Measurements from ENCODE around the gene DERL3. TPM values are rescaled to one million over a fixed set of nuclear protein-coding genes. Genes with fewer than 3 reads are reported as not detected.
"Not testable (repeated sequence)": the region's sequence is repeated elsewhere in the genome, so short reads cannot be mapped to it uniquely, and the experiment has no call there.

The DERL3 gene
- total RNA-seq, 1 experiment from 2014 or later, result 1.0 TPM

GRCh38 chr22:23868580-23868979 lies 29.8 kb upstream of the DERL3 start:
- Histone ChIP-seq H3K9me3 (ENCODE audit: control insufficient read depth, insufficient read depth, low read depth, low read length) (no peaks in the 10 kb centered on the region), H3K36me3 (ENCODE audit: control insufficient read depth, insufficient read depth, low read length) (no peaks in the 10 kb centered on the region), H3K27me3 (ENCODE audit: control insufficient read depth, insufficient read depth, low read length) (no peaks in the 10 kb centered on the region), H3K27ac (ENCODE audit: low read length) (no peak overlapping the region), H3K4me1 (ENCODE audit: control insufficient read depth, insufficient read depth, low read length) (no peaks in the 10 kb centered on the region), H3K4me3 (ENCODE audit: low read depth in 2 of 2, low read length in 2 of 2) (no peak overlapping the region)
- intact Hi-C loops (cut with micrococcal nuclease; ENCODE audit: unreplicated experiment), result no loop called here
- in situ Hi-C loops (cut with HindIII; ENCODE audit: low pct_unique_long_range_greater_than_20kb, low sequenced_read_pairs), result no loop called here
- DNase-seq (ENCODE audit: low read depth, low spot score), result no peak
- ChIA-PET CTCF (no interaction called here), POLR2A (no interaction called here)
- no TSS peak for BruUV-seq (replicated peaks)
- no peak for ATAC-seq
- TF ChIP-seq TCF7L2 (IDR thresholded peaks at IDR 0.05; ENCODE audit: low read depth, low read length), result no peak
- no peak for TF ChIP-seq SIN3A (IDR thresholded peaks at IDR 0.05; ENCODE audit: borderline replicate concordance, insufficient read depth, low read depth, low read length)
- TF ChIP-seq REST (IDR thresholded peaks at IDR 0.05; ENCODE audit: insufficient read depth in 1 of 2, low read depth in 2 of 2, low read length in 1 of 2), result no peak
- TF ChIP-seq CTCF (IDR thresholded peaks at IDR 0.05), result no peak
- no peak for TF ChIP-seq POLR2AphosphoS5 (IDR thresholded peaks at IDR 0.05; ENCODE audit: low read depth, low read length)

- H3K36me3 ChIP-seq (ENCODE audit: control insufficient read depth, insufficient read depth, low read length); DNase-seq (ENCODE audit: low read depth, low spot score); in situ Hi-C loops (cut with HindIII; ENCODE audit: low pct_unique_long_range_greater_than_20kb, low sequenced_read_pairs); H3K27me3 ChIP-seq (ENCODE audit: control insufficient read depth, insufficient read depth, low read length); POLR2A ChIA-PET; H3K27ac ChIP-seq (ENCODE audit: low read length); intact Hi-C loops (cut with micrococcal nuclease; ENCODE audit: unreplicated experiment); H3K4me3 ChIP-seq (ENCODE audit: low read depth in 2 of 2, low read length in 2 of 2); H3K4me1 ChIP-seq (ENCODE audit: control insufficient read depth, insufficient read depth, low read length); ATAC-seq; H3K9me3 ChIP-seq (ENCODE audit: control insufficient read depth, insufficient read depth, low read depth, low read length); BruUV-seq (replicated peaks); CTCF ChIA-PET: not testable (repeated sequence)
Observed at GRCh38 chr22:23864499-23865154, 25.8 kb upstream of the DERL3 start.

DNA sequence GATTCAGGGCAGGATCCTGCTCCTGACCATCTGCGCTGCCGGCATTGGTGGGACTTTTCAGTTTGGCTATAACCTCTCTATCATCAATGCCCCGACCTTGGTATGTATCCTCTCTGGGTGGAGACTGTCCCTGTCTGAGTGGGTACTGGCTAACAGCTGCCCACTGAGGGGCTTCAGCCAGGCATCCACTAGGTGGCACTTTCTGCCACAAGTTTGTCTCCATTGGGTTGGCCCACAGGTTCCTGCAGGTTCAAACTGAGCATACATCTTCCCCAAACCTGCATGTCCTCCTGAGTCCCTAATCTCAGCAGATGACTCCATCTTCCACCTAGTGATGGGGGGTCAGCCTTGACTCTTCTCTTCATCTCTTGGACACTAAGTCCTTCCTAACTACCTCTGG lies 23.3 kb upstream of the DERL3 start:
- intact Hi-C loops (cut with micrococcal nuclease; ENCODE audit: unreplicated experiment), result no loop called here

DNA sequence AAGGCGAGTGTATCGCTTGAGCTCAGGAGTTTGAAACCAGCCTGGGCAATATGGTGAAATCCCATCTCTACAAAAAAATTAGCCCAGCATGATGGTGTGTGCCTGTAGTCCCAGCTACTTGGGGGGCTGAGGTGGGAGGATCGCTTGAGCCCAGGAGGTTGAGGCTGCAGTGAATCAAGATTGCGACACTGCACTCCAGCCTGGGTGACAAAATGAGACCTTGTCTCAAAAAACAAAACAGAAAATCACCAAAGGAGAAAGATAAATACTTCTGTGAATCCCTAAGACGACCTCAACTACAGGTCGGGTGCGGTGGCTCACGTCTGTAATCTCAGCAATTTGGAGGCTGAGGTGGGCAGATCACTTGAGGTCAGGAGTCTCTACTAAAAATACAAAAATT lies 21.4 kb upstream of the DERL3 start:
- H3K4me3 ChIP-seq (ENCODE audit: low read depth in 2 of 2, low read length in 2 of 2); POLR2A ChIA-PET; in situ Hi-C loops (cut with HindIII; ENCODE audit: low pct_unique_long_range_greater_than_20kb, low sequenced_read_pairs); H3K27ac ChIP-seq (ENCODE audit: low read length); intact Hi-C loops (cut with micrococcal nuclease; ENCODE audit: unreplicated experiment); DNase-seq (ENCODE audit: low read depth, low spot score); H3K36me3 ChIP-seq (ENCODE audit: control insufficient read depth, insufficient read depth, low read length); BruUV-seq (replicated peaks); H3K9me3 ChIP-seq (ENCODE audit: control insufficient read depth, insufficient read depth, low read depth, low read length); H3K27me3 ChIP-seq (ENCODE audit: control insufficient read depth, insufficient read depth, low read length); ATAC-seq; H3K4me1 ChIP-seq (ENCODE audit: control insufficient read depth, insufficient read depth, low read length): not testable (repeated sequence)
- CTCF ChIA-PET, result interaction anchor here (0.6 to 0.7 kb wide), 2 partner anchors 14 to 29 kb away, joined by 3 to 5 read pairs; no protein-coding TSS in a partner anchor

More for the DNA sequence above, 23.3 kb upstream of the DERL3 start:
- TF ChIP-seq CTCF (IDR thresholded peaks at IDR 0.05), result peak; percentile 79
- TF ChIP-seq POLR2AphosphoS5 (IDR thresholded peaks at IDR 0.05; ENCODE audit: low read depth, low read length), result no peak
- H3K27me3 ChIP-seq (ENCODE audit: control insufficient read depth, insufficient read depth, low read length), result no peaks in the 10 kb centered on the region
- peak; percentile 63 for ATAC-seq
- no peak overlapping the region for H3K4me3 ChIP-seq (ENCODE audit: low read depth in 2 of 2, low read length in 2 of 2)
- H3K36me3 ChIP-seq (ENCODE audit: control insufficient read depth, insufficient read depth, low read length), result no peaks in the 10 kb centered on the region
- no peak overlapping the region for H3K27ac ChIP-seq (ENCODE audit: low read length)
- peaks cover 4% of the 10 kb centered on the region for H3K4me1 ChIP-seq (ENCODE audit: control insufficient read depth, insufficient read depth, low read length)
- CTCF ChIA-PET, result interaction anchor here (1.2 kb wide), 1 partner anchor 32 kb away, joined by 7 read pairs; the partner anchor contains the start of gene MIF
- no peaks in the 10 kb centered on the region for H3K9me3 ChIP-seq (ENCODE audit: control insufficient read depth, insufficient read depth, low read depth, low read length)
- no peak for DNase-seq (ENCODE audit: low read depth, low spot score)
- no TSS peak for BruUV-seq (replicated peaks)
- in situ Hi-C loops (cut with HindIII; ENCODE audit: low pct_unique_long_range_greater_than_20kb, low sequenced_read_pairs), result no loop called here
- POLR2A ChIA-PET, result no interaction called here
